Measurements from ENCODE around the gene AGO1.
"Not testable (repeated sequence)": the region's sequence is repeated elsewhere in the genome, so short reads cannot be mapped to it uniquely, and the experiment has no call there.

AGO1 gene

GRCh38 chr1:35914717-35915116 is 31.7 kb downstream of the AGO1 start:
- DNase-seq (ENCODE audit: low read depth in 2 of 2, low spot score in 1 of 2), result no peak

DNA sequence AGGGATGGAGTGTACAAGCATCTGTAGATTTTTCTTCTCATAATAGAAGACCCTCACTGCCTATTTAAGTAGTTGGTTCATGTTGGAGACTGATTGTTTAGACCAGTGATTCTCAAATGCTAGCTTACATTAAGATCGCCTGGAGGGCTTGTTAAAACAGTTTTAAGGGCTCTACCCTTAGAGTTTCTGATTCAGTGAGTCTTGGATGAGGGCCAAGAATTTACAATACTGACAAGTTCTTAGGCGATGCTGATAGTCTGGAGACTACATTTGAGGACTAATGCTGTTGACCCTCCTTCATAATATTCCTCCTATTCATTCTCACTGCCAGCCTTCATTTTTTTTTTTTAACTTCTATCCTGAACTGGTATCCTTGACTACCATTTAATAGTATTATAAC is 32.7 kb downstream of the AGO1 start:
- no peak for DNase-seq (ENCODE audit: low read depth in 2 of 2, low spot score in 1 of 2)

GRCh38 chr1:35923791-35924221 is 40.8 kb downstream of the AGO1 start:
- DNase-seq (ENCODE audit: low read depth in 2 of 2, low spot score in 1 of 2), result no peak

DNA sequence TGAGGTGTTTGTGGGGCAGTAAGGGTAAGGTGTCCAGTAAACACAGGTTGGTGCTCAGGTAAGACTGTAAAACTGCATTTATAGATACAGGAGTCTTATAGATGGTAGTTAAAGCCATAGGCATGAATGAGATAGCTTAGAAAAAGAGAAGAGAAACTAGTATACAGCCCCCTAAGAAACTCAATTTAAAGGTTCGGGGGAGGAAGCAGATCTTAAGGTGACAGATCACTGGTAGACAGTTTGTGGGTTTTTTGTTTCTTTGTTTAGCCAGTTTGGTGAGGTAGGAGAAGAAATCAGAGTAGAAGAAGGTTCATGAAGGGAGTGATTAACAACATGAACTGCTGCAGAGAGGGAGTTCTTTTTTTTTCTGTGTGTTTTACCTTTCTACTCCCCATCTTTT is 41.8 kb downstream of the AGO1 start:
- DNase-seq (ENCODE audit: low read depth in 2 of 2, low spot score in 1 of 2), result no peak

GRCh38 chr1:35925741-35926140 is 42.7 kb downstream of the AGO1 start:
- no peak for DNase-seq (ENCODE audit: low read depth in 2 of 2, low spot score in 1 of 2)

DNA sequence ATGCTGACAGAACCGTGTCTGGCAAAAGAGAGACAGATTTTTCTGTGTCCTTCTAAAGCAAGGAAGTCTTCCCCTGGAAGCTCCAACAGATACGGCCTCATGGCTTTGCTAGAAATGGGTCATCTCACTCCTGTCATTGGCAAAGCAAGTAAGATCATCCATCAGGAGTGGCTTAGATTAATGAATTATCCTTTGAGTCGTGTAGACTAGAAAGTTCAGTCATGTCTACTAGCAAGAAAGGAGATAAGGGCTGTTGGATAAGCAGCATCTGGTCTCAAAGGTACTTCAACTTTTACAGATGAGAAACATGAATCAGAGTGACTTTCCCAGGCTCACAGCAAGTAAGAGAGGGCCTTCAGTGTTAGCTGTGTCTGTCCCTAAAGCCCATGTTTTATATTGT is 44.5 kb downstream of the AGO1 start:
- no peak for DNase-seq (ENCODE audit: low read depth in 2 of 2, low spot score in 1 of 2)

GRCh38 chr1:35929730-35930592 is 47.0 kb downstream of the AGO1 start:
- peak; percentile 2 to 5 for DNase-seq (ENCODE audit: low read depth in 2 of 2, low spot score in 1 of 2)

- peak; percentile 69 to 76 for DNase-seq (ENCODE audit: low read depth in 2 of 2, low spot score in 1 of 2)
Measured at GRCh38 chr1:35930593-35931445, 47.8 kb downstream of the AGO1 start, which contains the start of gene AGO3. Gene AGO3, plus strand, starts transcription at chr1:35931105. Its CDS starts 322 bp downstream, at chr1:35931427.

DNA sequence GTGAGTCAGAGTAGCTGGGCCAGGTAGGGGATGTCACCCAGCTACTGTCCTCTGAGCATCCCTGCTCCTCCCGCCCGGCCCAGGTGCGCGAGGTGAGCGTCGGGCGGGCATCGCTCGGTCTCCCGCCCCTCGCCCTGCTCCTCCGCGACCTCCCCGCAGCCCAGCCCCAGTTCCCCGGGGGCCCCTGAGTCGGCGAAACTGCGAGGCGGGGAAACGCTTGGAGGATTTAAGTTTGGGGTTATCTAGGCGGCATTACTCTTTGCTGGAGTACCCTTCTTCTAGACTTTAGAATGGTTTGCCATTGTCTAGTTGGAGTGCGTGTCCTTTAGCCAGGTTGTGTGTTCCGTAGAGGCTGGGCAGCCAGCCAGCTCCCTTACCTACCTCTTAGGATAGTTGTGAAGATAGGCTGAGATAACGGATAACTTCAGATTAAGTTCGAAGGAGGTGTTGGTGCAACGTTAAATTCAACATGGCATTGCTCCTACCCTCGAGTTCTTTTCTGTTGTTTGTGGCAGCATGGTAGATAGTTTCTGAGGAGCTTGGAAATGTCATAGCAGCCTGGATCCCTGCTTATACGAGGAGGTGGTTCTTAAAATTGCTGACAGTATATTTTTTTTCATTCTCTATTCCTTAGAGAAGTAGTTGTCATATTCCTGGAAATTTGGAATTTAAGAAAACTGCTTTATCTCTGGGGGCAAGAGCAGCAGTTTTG is 48.6 kb downstream of the AGO1 start:
- peak in 1 of 2 donors; percentile 10 for DNase-seq (ENCODE audit: low read depth in 2 of 2, low spot score in 1 of 2)

GRCh38 chr1:35932158-35932636 is 49.2 kb downstream of the AGO1 start:
- DNase-seq (ENCODE audit: low read depth in 2 of 2, low spot score in 1 of 2), result no peak

DNA sequence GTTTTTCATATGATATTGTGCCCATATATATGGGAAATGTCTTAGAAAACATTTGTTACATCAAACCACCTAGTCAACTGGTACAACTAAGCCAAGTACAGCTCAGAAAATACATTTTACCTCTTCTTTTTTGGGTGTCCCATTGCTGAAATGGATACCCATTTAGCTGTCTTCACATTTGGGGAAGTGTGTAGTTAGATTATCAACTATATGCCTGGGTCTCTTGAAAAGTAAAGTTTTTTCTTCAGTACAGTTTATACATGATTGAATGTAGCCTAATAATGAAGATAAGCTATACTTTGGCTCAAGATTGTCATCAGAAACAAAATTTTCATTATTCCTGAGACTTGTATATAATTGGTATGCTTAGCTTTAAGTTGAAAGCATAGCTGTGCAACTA is 49.9 kb downstream of the AGO1 start:
- DNase-seq (ENCODE audit: low read depth in 2 of 2, low spot score in 1 of 2), result no peak

DNA sequence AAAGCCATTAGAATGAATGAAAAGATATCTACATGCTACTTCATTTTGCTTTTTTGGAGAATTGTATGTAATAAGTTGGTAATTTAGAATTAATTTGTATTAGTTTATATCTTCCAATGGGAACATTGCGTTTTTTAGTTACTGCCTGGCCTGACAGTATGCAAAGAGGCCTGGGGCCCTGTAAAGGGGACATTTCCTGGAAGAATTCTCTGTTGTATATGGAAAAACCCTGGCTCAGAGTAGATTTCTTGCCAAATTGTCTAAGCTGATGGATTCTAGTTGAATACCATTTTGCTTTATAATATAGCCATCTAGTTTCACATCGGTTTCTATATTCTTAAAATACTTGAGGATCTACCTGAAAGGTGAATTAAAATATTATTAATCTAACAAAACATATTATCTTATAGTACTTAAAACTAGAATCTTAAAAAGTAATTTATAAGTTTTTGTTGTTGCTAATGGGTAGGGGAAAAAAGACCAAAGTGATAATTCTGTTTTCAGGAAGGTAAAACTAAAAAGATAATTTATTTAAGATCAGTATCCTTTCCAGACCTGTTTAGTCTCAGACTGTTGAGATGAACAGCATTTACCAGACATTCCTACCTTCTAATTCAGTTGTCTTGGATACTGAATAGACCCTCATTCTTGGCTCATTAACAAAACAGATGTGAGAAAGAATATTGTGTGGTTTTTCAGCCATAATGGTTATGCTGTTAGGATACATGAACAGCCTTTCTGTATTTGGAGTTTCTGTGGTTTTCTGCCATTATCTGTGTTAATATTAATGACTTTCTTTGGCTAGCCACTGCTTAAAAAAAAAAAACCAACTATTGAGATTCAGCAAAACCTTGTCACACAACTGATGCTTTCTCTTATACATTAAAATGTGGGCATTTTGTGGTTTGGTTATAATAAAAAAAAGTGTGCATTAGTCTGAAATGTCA is 52.7 kb downstream of the AGO1 start:
- no peak for DNase-seq (ENCODE audit: low read depth in 2 of 2, low spot score in 1 of 2)

GRCh38 chr1:35936838-35937237 is 53.8 kb downstream of the AGO1 start:
- no peak for DNase-seq (ENCODE audit: low read depth in 2 of 2, low spot score in 1 of 2)

DNA sequence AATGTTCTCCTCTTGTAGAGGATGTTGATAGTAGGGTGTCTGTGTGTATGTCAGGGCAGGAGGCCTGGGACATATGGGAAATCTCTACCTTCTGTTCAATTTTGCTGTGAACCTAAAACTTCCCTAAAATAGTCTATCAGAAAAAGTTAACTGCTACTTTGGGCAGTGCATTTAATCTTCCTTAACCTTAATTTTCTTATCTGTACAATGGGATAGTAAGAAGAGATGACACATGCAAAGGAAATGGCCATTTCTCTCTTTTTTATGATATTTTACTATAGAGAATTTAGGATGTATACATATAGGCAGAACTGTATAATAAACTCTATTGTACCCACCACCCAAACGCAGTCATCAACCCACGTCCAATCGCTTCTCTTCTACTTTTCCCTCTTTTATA is 56.5 kb downstream of the AGO1 start:
- no peak for DNase-seq (ENCODE audit: low read depth in 2 of 2, low spot score in 1 of 2)

GRCh38 chr1:35945327-35945726 is 62.3 kb downstream of the AGO1 start:
- no peak for DNase-seq (ENCODE audit: low read depth in 2 of 2, low spot score in 1 of 2)

- no peak for DNase-seq (ENCODE audit: low read depth in 2 of 2, low spot score in 1 of 2)
Measured at GRCh38 chr1:35947547-35947946, 64.5 kb downstream of the AGO1 start.

- DNase-seq (ENCODE audit: low read depth in 2 of 2, low spot score in 1 of 2), result no peak
Measured at GRCh38 chr1:35958558-35958957, 75.5 kb downstream of the AGO1 start.

GRCh38 chr1:35959304-35959703 is 76.3 kb downstream of the AGO1 start:
- DNase-seq (ENCODE audit: low read depth in 2 of 2, low spot score in 1 of 2), result no peak

DNA sequence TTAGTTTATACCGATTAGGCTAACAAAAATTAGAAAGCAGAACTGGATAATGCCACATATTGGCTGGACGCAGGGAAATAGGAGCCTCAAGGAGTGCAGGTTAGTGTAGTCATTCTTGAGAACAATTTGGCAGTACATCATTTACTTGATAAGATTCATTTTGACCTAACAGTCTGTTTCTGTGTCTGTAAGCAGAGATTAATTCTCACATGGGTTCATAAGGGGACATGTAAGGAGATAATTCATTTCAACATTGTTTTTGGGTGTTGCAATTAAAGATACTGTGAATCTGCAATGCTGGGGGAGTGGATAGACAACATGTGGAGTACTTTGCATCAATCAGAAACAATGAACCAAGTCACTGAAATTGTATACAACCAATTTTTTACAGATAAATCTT is 79.9 kb downstream of the AGO1 start:
- DNase-seq (ENCODE audit: low read depth in 2 of 2, low spot score in 1 of 2), result no peak

- not testable (repeated sequence) for DNase-seq (ENCODE audit: low read depth in 2 of 2, low spot score in 1 of 2)
Measured at GRCh38 chr1:35964277-35964676, 81.3 kb downstream of the AGO1 start.
